HL-60 (cell line): ENCODE measurements around the gene ANXA2R.
A peak's percentile ranks its signal among the peaks of the same experiment; 100 is the strongest.
"Not testable (repeated sequence)": the region's sequence is repeated elsewhere in the genome, so short reads cannot be mapped to it uniquely, and the experiment has no call there.

ENCODE experiments used
- DNase-seq, 2 experiments: peaks; one replicate each; pipeline ENCODE4 v3.0.0-alpha.2; 2010 to 2020; ENCODE audit warnings: low read depth in 1 of 2, low spot score in 1 of 2
- H3K27ac ChIP-seq: fragments of 250-450 bp; sonication (Bioruptor Pico); replicated peaks from 2 replicates; pipeline ENCODE4 v1.5.1; 2020; ENCODE audit warnings: mild to moderate bottlenecking, moderate library complexity
- H3K27me3 ChIP-seq: fragments of 250-450 bp; sonication (Bioruptor Pico); 2 replicates; pipeline ENCODE4 v1.5.1; 2021; ENCODE audit warnings: mild to moderate bottlenecking, moderate library complexity; ENCODE audit not compliant: insufficient read depth, poor library complexity, severe bottlenecking
- H3K4me3 ChIP-seq: replicated peaks from 2 replicates; pipeline ENCODE4 v1.5.1; 2011; ENCODE audit warnings: mild to moderate bottlenecking, control low read depth, low read length; ENCODE audit not compliant: insufficient read depth
- GABPA ChIP-seq: IDR thresholded peaks from 2 replicates; pipeline ENCODE4 v1.6.1; 2012; ENCODE audit warnings: low read depth
- POLR2AphosphoS5 ChIP-seq: IDR thresholded peaks from 2 replicates; pipeline ENCODE4 v1.6.1; 2012; ENCODE audit warnings: low read depth
- SPI1 ChIP-seq: IDR thresholded peaks from 2 replicates; pipeline ENCODE4 v1.6.1; 2012; ENCODE audit warnings: low read depth, mild to moderate bottlenecking, borderline replicate concordance
- TF ChIP-seq, protein P1 (sequence below): IDR thresholded peaks from one replicate; pipeline ENCODE4 v1.5.1; 2011; ENCODE audit warnings: low read length, control low read depth, inconsistent platforms; ENCODE audit not compliant: insufficient read depth
- TF ChIP-seq, protein P2 (sequence below): IDR thresholded peaks from 2 replicates; pipeline ENCODE4 v1.6.1; 2012; ENCODE audit warnings: low read depth; ENCODE audit not compliant: insufficient replicate concordance

Gene ANXA2R

GRCh38 chr5:43073597-43074546 lies 33.8 kb upstream of the ANXA2R start:
- no peak for TF ChIP-seq POLR2AphosphoS5
- TF ChIP-seq, protein P1, sequence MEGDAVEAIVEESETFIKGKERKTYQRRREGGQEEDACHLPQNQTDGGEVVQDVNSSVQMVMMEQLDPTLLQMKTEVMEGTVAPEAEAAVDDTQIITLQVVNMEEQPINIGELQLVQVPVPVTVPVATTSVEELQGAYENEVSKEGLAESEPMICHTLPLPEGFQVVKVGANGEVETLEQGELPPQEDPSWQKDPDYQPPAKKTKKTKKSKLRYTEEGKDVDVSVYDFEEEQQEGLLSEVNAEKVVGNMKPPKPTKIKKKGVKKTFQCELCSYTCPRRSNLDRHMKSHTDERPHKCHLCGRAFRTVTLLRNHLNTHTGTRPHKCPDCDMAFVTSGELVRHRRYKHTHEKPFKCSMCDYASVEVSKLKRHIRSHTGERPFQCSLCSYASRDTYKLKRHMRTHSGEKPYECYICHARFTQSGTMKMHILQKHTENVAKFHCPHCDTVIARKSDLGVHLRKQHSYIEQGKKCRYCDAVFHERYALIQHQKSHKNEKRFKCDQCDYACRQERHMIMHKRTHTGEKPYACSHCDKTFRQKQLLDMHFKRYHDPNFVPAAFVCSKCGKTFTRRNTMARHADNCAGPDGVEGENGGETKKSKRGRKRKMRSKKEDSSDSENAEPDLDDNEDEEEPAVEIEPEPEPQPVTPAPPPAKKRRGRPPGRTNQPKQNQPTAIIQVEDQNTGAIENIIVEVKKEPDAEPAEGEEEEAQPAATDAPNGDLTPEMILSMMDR, result peak; percentile 51
- no peak overlapping the region for H3K4me3 ChIP-seq
- H3K27ac ChIP-seq, result no peak overlapping the region
- H3K27me3 ChIP-seq, result no peaks in the 10 kb centered on the region
- peak; percentile 28 to 68 for DNase-seq

- H3K4me3 ChIP-seq, DNase-seq, H3K27ac ChIP-seq, H3K27me3 ChIP-seq: not testable (repeated sequence)
These were observed 29.2 kb upstream of the ANXA2R start for GRCh38 chr5:43069401-43069720.

GRCh38 chr5:43068037-43068436 lies 27.9 kb upstream of the ANXA2R start:
- H3K27me3 ChIP-seq, result no peaks in the 10 kb centered on the region
- H3K27ac ChIP-seq, result peak overlapping the region; percentile 100
- peak overlapping the region; percentile 57 for H3K4me3 ChIP-seq
- TF ChIP-seq, protein P2, sequence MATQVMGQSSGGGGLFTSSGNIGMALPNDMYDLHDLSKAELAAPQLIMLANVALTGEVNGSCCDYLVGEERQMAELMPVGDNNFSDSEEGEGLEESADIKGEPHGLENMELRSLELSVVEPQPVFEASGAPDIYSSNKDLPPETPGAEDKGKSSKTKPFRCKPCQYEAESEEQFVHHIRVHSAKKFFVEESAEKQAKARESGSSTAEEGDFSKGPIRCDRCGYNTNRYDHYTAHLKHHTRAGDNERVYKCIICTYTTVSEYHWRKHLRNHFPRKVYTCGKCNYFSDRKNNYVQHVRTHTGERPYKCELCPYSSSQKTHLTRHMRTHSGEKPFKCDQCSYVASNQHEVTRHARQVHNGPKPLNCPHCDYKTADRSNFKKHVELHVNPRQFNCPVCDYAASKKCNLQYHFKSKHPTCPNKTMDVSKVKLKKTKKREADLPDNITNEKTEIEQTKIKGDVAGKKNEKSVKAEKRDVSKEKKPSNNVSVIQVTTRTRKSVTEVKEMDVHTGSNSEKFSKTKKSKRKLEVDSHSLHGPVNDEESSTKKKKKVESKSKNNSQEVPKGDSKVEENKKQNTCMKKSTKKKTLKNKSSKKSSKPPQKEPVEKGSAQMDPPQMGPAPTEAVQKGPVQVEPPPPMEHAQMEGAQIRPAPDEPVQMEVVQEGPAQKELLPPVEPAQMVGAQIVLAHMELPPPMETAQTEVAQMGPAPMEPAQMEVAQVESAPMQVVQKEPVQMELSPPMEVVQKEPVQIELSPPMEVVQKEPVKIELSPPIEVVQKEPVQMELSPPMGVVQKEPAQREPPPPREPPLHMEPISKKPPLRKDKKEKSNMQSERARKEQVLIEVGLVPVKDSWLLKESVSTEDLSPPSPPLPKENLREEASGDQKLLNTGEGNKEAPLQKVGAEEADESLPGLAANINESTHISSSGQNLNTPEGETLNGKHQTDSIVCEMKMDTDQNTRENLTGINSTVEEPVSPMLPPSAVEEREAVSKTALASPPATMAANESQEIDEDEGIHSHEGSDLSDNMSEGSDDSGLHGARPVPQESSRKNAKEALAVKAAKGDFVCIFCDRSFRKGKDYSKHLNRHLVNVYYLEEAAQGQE, result no peak
- TF ChIP-seq POLR2AphosphoS5, result no peak
- TF ChIP-seq GABPA, result no peak
- TF ChIP-seq SPI1, result no peak
- TF ChIP-seq, protein P1, result no peak
- DNase-seq, result no peak

GRCh38 chr5:43066799-43067741 lies 27.0 kb upstream of the ANXA2R start:
- DNase-seq, result peak; percentile 50 to 91

More at GRCh38 chr5:43066799-43067741, 27.0 kb upstream of the ANXA2R start:
- Histone ChIP-seq H3K27me3 (no peaks in the 10 kb centered on the region), H3K4me3 (peak overlapping the region; percentile 57), H3K27ac (peak overlapping the region; percentile 100)
- TF ChIP-seq POLR2AphosphoS5 (0 out of 2 replicates have a peak, but pooled peaks have one; percentile 19), SPI1 (no peak), GABPA (peak; percentile 79)
- TF ChIP-seq, protein P2, result no peak
- TF ChIP-seq, protein P1, result no peak
